ENCODE measurements around the gene XAGE1A.
"Not testable (repeated sequence)": the region's sequence is repeated elsewhere in the genome, so short reads cannot be mapped to it uniquely, and the experiment has no call there.

XAGE1A gene

GRCh38 chrX:52495545-52496418 lies at the start of gene XAGE1A:
Gene XAGE1A, plus strand, starts transcription at chrX:52495808. Its CDS starts 1,554 bp downstream, at chrX:52497362.
- not testable (repeated sequence) for H3K27ac Mint-ChIP-seq (ENCODE audit: low read depth); H3K27me3 Mint-ChIP-seq; DNase-seq (ENCODE audit: low spot score in 2 of 2); ATAC-seq (replicated peaks; ENCODE audit: extremely low read depth, poor library complexity, severe bottlenecking); H3K9me3 Mint-ChIP-seq; H3K4me3 Mint-ChIP-seq; H3K36me3 Mint-ChIP-seq (ENCODE audit: insufficient read depth); H3K4me1 Mint-ChIP-seq

GRCh38 chrX:52452031-52452430 lies 43.6 kb upstream of the XAGE1A start:
- H3K27ac Mint-ChIP-seq (ENCODE audit: low read depth); H3K9me3 Mint-ChIP-seq; H3K4me3 Mint-ChIP-seq; H3K4me1 Mint-ChIP-seq; H3K36me3 Mint-ChIP-seq (ENCODE audit: insufficient read depth); ATAC-seq (replicated peaks; ENCODE audit: extremely low read depth, poor library complexity, severe bottlenecking); DNase-seq (ENCODE audit: low spot score in 2 of 2): not testable (repeated sequence)
- peaks cover 10% of the 10 kb centered on the region for H3K27me3 Mint-ChIP-seq

- not testable (repeated sequence) for H3K9me3 Mint-ChIP-seq; H3K4me3 Mint-ChIP-seq; H3K36me3 Mint-ChIP-seq (ENCODE audit: insufficient read depth); DNase-seq (ENCODE audit: low spot score in 2 of 2); H3K4me1 Mint-ChIP-seq; ATAC-seq (replicated peaks; ENCODE audit: extremely low read depth, poor library complexity, severe bottlenecking); H3K27me3 Mint-ChIP-seq; H3K27ac Mint-ChIP-seq (ENCODE audit: low read depth)
Measured at GRCh38 chrX:52471301-52471700, 24.3 kb upstream of the XAGE1A start.

GRCh38 chrX:52496419-52496772 lies 788 bp downstream of the XAGE1A start:
- ATAC-seq (replicated peaks; ENCODE audit: extremely low read depth, poor library complexity, severe bottlenecking); H3K4me3 Mint-ChIP-seq; H3K27me3 Mint-ChIP-seq; H3K27ac Mint-ChIP-seq (ENCODE audit: low read depth); H3K4me1 Mint-ChIP-seq; H3K9me3 Mint-ChIP-seq; H3K36me3 Mint-ChIP-seq (ENCODE audit: insufficient read depth); DNase-seq (ENCODE audit: low spot score in 2 of 2): not testable (repeated sequence)

GRCh38 chrX:52501362-52501761 lies 5.8 kb downstream of the XAGE1A start:
- H3K27me3 Mint-ChIP-seq; H3K4me1 Mint-ChIP-seq; H3K36me3 Mint-ChIP-seq (ENCODE audit: insufficient read depth); H3K27ac Mint-ChIP-seq (ENCODE audit: low read depth); ATAC-seq (replicated peaks; ENCODE audit: extremely low read depth, poor library complexity, severe bottlenecking); H3K4me3 Mint-ChIP-seq; DNase-seq (ENCODE audit: low spot score in 2 of 2); H3K9me3 Mint-ChIP-seq: not testable (repeated sequence)

GRCh38 chrX:52504551-52504950 lies 8.9 kb downstream of the XAGE1A start:
- Mint-ChIP-seq H3K27me3 (peaks cover 18% of the 10 kb centered on the region), H3K36me3 (ENCODE audit: insufficient read depth) (no peaks in the 10 kb centered on the region), H3K9me3 (no peaks in the 10 kb centered on the region), H3K4me1 (no peaks in the 10 kb centered on the region), H3K27ac (ENCODE audit: low read depth) (no peak overlapping the region), H3K4me3 (no peak overlapping the region)
- no peak for ATAC-seq (replicated peaks; ENCODE audit: extremely low read depth, poor library complexity, severe bottlenecking)
- no peak for DNase-seq (ENCODE audit: low spot score in 2 of 2)

GRCh38 chrX:52507331-52507730 lies 11.7 kb downstream of the XAGE1A start:
- no peak for DNase-seq (ENCODE audit: low spot score in 2 of 2)
- no peaks in the 10 kb centered on the region for H3K36me3 Mint-ChIP-seq (ENCODE audit: insufficient read depth)
- no peaks in the 10 kb centered on the region for H3K9me3 Mint-ChIP-seq
- peaks cover 27% of the 10 kb centered on the region for H3K27me3 Mint-ChIP-seq
- no peak overlapping the region for H3K27ac Mint-ChIP-seq (ENCODE audit: low read depth)
- ATAC-seq (replicated peaks; ENCODE audit: extremely low read depth, poor library complexity, severe bottlenecking): no peak
- no peak overlapping the region for H3K4me3 Mint-ChIP-seq
- H3K4me1 Mint-ChIP-seq: no peaks in the 10 kb centered on the region

- ATAC-seq (replicated peaks; ENCODE audit: extremely low read depth, poor library complexity, severe bottlenecking) (no peak), DNase-seq (ENCODE audit: low spot score in 2 of 2) (no peak)
- Mint-ChIP-seq H3K36me3 (ENCODE audit: insufficient read depth) (no peaks in the 10 kb centered on the region), H3K27me3 (peaks cover 27% of the 10 kb centered on the region), H3K27ac (ENCODE audit: low read depth) (no peak overlapping the region), H3K4me1 (no peaks in the 10 kb centered on the region), H3K4me3 (no peak overlapping the region), H3K9me3 (no peaks in the 10 kb centered on the region)
Measured at GRCh38 chrX:52509916-52510315, 14.3 kb downstream of the XAGE1A start.

GRCh38 chrX:52511126-52511525 lies 15.5 kb downstream of the XAGE1A start:
- H3K4me1 Mint-ChIP-seq; DNase-seq (ENCODE audit: low spot score in 2 of 2); ATAC-seq (replicated peaks; ENCODE audit: extremely low read depth, poor library complexity, severe bottlenecking); H3K27ac Mint-ChIP-seq (ENCODE audit: low read depth); H3K9me3 Mint-ChIP-seq; H3K36me3 Mint-ChIP-seq (ENCODE audit: insufficient read depth); H3K4me3 Mint-ChIP-seq: not testable (repeated sequence)
- peaks cover 27% of the 10 kb centered on the region for H3K27me3 Mint-ChIP-seq

GRCh38 chrX:52516110-52516986 lies 20.7 kb downstream of the XAGE1A start:
- not testable (repeated sequence) for H3K9me3 Mint-ChIP-seq; DNase-seq (ENCODE audit: low spot score in 2 of 2); H3K4me3 Mint-ChIP-seq; ATAC-seq (replicated peaks; ENCODE audit: extremely low read depth, poor library complexity, severe bottlenecking); H3K27me3 Mint-ChIP-seq; H3K27ac Mint-ChIP-seq (ENCODE audit: low read depth); H3K4me1 Mint-ChIP-seq; H3K36me3 Mint-ChIP-seq (ENCODE audit: insufficient read depth)

- not testable (repeated sequence) for ATAC-seq (replicated peaks; ENCODE audit: extremely low read depth, poor library complexity, severe bottlenecking); H3K4me1 Mint-ChIP-seq; DNase-seq (ENCODE audit: low spot score in 2 of 2)
Measured at GRCh38 chrX:52516987-52517325, 21.3 kb downstream of the XAGE1A start, which contains the start of gene XAGE1B. Gene XAGE1B, minus strand, starts transcription at chrX:52517063. Its CDS starts 1,536 bp downstream, at chrX:52515527.

GRCh38 chrX:52541051-52541450 lies 45.4 kb downstream of the XAGE1A start:
- H3K4me1 Mint-ChIP-seq; DNase-seq (ENCODE audit: low spot score in 2 of 2); H3K9me3 Mint-ChIP-seq; H3K4me3 Mint-ChIP-seq; ATAC-seq (replicated peaks; ENCODE audit: extremely low read depth, poor library complexity, severe bottlenecking); H3K27me3 Mint-ChIP-seq; H3K36me3 Mint-ChIP-seq (ENCODE audit: insufficient read depth); H3K27ac Mint-ChIP-seq (ENCODE audit: low read depth): not testable (repeated sequence)

More at GRCh38 chrX:52516987-52517325, 21.3 kb downstream of the XAGE1A start, which contains the start of gene XAGE1B:
- not testable (repeated sequence) for H3K27ac Mint-ChIP-seq (ENCODE audit: low read depth); H3K27me3 Mint-ChIP-seq; H3K9me3 Mint-ChIP-seq; H3K4me3 Mint-ChIP-seq; H3K36me3 Mint-ChIP-seq (ENCODE audit: insufficient read depth)

- no peaks in the 10 kb centered on the region for H3K4me1 Mint-ChIP-seq
- no peaks in the 10 kb centered on the region for H3K36me3 Mint-ChIP-seq (ENCODE audit: insufficient read depth)
- ATAC-seq (replicated peaks; ENCODE audit: extremely low read depth, poor library complexity, severe bottlenecking) (no peak), DNase-seq (ENCODE audit: low spot score in 2 of 2) (no peak)
- H3K9me3 Mint-ChIP-seq: no peaks in the 10 kb centered on the region
- no peaks in the 10 kb centered on the region for H3K27me3 Mint-ChIP-seq
- no peak overlapping the region for H3K27ac Mint-ChIP-seq (ENCODE audit: low read depth)
- H3K4me3 Mint-ChIP-seq: no peak overlapping the region
Measured at GRCh38 chrX:52542311-52542710, 46.7 kb downstream of the XAGE1A start.
